Stomach (tissue), 4 donors: ENCODE data around the gene SEMA3F.

Source experiments
- EP300 ChIP-seq: sonication (generic); formaldehyde crosslinking; IDR thresholded peaks from one replicate; pipeline ENCODE4 v1.6.1; 2017; ENCODE audit warnings: antibody characterized with exemption
- POLR2A ChIP-seq, 4 donors: fragments of 450-650 bp; IDR thresholded peaks; one replicate each; pipeline ENCODE4 v1.6.1; 2016; ENCODE audit warnings: antibody characterized with exemption in 4 of 4, control low read depth in 2 of 4, mild to moderate bottlenecking in 1 of 4, moderate library complexity in 1 of 4
- POLR2AphosphoS5 ChIP-seq, 3 donors: sonication (generic); formaldehyde crosslinking; IDR thresholded peaks; one replicate each; pipeline ENCODE4 v1.6.1; 2016; ENCODE audit warnings: antibody characterized with exemption in 3 of 3
- TF ChIP-seq, protein P1 (sequence below), 7 experiments: fragments of 450-650 bp in 4 of 7; fragments of 200-600 bp in 3 of 7; sonication (generic) in 3 of 7; IDR thresholded peaks; one replicate each; pipeline ENCODE4 v1.5.1; 2016 to 2019; ENCODE audit warnings: antibody characterized with exemption in 7 of 7, control low read depth in 2 of 7, mild to moderate bottlenecking in 1 of 7

DNA sequence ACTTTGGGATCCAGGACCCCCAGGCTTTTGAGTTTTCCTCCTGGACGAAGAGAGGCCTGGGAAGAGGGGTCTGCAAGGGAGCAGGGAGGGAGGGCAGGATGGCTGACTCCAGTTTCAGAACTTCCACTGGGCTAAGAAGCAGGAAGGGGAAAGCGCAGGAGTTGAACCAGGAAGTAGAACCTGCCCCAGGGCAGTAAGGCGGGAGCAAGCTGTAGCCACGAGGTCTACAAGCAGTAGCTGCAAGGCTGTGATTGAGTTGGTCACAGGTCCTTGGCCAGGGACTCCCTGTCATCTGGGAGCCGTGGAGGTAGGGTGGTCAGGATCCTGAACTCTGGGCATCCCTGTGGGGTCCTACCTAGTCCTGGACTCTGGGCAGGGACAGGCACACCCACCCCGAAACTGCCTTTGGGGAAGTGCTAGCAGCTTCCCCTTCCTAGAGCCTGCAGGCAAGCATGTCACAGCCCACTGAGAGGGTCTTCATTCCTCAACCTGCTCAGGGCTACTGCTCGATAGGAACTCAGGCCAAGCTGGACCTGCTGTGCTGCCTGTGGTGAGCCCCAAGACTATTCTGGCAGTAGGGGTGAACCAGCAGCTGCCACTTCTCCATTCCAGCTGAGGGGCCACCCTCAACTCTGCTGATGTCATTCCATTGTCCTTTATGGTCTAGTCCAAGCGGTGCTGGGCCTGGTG, 75.1 kb downstream of the SEMA3F start:
- TF ChIP-seq, protein P1, sequence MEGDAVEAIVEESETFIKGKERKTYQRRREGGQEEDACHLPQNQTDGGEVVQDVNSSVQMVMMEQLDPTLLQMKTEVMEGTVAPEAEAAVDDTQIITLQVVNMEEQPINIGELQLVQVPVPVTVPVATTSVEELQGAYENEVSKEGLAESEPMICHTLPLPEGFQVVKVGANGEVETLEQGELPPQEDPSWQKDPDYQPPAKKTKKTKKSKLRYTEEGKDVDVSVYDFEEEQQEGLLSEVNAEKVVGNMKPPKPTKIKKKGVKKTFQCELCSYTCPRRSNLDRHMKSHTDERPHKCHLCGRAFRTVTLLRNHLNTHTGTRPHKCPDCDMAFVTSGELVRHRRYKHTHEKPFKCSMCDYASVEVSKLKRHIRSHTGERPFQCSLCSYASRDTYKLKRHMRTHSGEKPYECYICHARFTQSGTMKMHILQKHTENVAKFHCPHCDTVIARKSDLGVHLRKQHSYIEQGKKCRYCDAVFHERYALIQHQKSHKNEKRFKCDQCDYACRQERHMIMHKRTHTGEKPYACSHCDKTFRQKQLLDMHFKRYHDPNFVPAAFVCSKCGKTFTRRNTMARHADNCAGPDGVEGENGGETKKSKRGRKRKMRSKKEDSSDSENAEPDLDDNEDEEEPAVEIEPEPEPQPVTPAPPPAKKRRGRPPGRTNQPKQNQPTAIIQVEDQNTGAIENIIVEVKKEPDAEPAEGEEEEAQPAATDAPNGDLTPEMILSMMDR (IDR thresholded peaks at IDR 0.05), result no peak
- TF ChIP-seq POLR2A (IDR thresholded peaks at IDR 0.05) (no peak), EP300 (no peak), POLR2AphosphoS5 (IDR thresholded peaks at IDR 0.05) (no peak)
